Ramos (cell line): ENCODE results near the gene EHHADH.
"Not testable (repeated sequence)": the region's sequence is repeated elsewhere in the genome, so short reads cannot be mapped to it uniquely, and the experiment has no call there.

ENCODE experiments used
- in situ Hi-C: fragments of 300-500 bp; cut with MboI; formaldehyde crosslinking; loops from one replicate; pipeline ENCODE4 v1.14.3; 2022; ENCODE audit warnings: low sequenced_read_pairs; ENCODE audit not compliant: unreplicated experiment

EHHADH gene

GRCh38 chr3:185253645-185254410, at the start of gene EHHADH:
Gene EHHADH (minus strand): TSS chr3:185254049. CDS start chr3:185254022, 27 bp downstream.
- in situ Hi-C loops: no loop called here

- in situ Hi-C loops: not testable (repeated sequence)
These were observed 46.1 kb upstream of the EHHADH start for GRCh38 chr3:185299918-185300426.

- in situ Hi-C loops: no loop called here
These were observed 44.0 kb upstream of the EHHADH start for GRCh38 chr3:185297867-185298266.

GRCh38 chr3:185292238-185292637, 38.4 kb upstream of the EHHADH start:
- in situ Hi-C loops: no loop called here

GRCh38 chr3:185290266-185290665, 36.4 kb upstream of the EHHADH start:
- in situ Hi-C loops: no loop called here

GRCh38 chr3:185283374-185283935, 29.6 kb upstream of the EHHADH start:
- in situ Hi-C loops: no loop called here

- in situ Hi-C loops: no loop called here
These were observed 29.0 kb upstream of the EHHADH start for GRCh38 chr3:185282696-185283373.

GRCh38 chr3:185280572-185281365, 26.9 kb upstream of the EHHADH start:
- in situ Hi-C loops: no loop called here

- in situ Hi-C loops: no loop called here
These were observed 25.8 kb upstream of the EHHADH start for GRCh38 chr3:185279587-185280138.

GRCh38 chr3:185276415-185276814, 22.6 kb upstream of the EHHADH start:
- in situ Hi-C loops: no loop called here

GRCh38 chr3:185272033-185272432, 18.2 kb upstream of the EHHADH start:
- in situ Hi-C loops: no loop called here

GRCh38 chr3:185270956-185271332, 17.1 kb upstream of the EHHADH start:
- in situ Hi-C loops: no loop called here

GRCh38 chr3:185270262-185270955, 16.6 kb upstream of the EHHADH start:
- in situ Hi-C loops: no loop called here

GRCh38 chr3:185268194-185268962, 14.5 kb upstream of the EHHADH start:
- in situ Hi-C loops: no loop called here

- in situ Hi-C loops: no loop called here
These were observed 13.3 kb upstream of the EHHADH start for GRCh38 chr3:185267193-185267592.

GRCh38 chr3:185264849-185265553, 11.2 kb upstream of the EHHADH start:
- in situ Hi-C loops: no loop called here

GRCh38 chr3:185263423-185263822, 9.6 kb upstream of the EHHADH start:
- in situ Hi-C loops: no loop called here

GRCh38 chr3:185257334-185257733, 3.5 kb upstream of the EHHADH start:
- in situ Hi-C loops: no loop called here
